ENCODE measurements around the gene MCHR1. TPM values are rescaled to one million over a fixed set of nuclear protein-coding genes. Genes with fewer than 3 reads are reported as not detected.
A peak's percentile ranks its signal among the peaks of the same experiment; 100 is the strongest.

Gene MCHR1
- polyA plus RNA-seq, 1 donor from 2014 or later, result 2.6 TPM

DNA sequence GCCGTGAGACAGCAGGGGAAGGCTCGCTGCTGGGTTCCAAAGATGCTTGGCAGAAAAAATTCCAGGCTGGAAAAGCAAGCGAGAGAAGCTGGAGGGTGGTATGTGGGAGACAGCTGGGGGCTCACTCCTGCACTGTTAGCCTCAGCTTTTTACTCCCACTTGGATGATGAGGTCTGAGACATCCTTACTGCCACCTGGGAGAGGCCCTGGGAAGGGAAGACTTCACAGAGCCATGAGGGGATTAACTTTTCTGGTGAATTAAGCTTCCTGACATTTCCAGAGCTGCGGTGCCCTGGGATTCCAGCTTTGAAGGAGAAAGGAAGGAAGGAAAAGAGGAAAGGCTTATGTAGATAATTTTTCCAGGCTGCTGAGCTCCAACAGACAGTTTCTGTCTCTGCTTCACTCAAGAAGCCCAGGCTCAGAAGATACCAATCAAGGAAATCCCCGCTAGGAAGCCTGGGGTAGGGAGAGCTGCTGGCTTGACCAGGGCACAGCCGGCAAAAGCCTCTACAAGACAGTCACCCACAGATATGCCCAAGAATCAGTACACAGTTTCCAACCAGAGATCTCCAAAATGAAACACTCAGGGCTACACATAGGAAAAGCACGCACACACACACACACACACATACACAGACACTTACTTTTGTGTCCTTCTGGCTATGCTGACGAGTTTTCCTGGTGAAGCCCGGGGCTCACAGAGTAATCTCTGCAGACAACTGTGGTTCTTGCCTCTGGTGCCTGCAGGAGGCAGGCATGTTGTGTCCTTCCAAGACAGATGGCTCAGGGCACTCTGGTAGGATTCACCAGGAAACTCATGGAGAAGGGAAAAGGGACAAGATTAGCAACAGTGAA lies 907 bp downstream of the MCHR1 start:
- no peaks in the 10 kb centered on the region for H3K79me2 ChIP-seq (replicated peaks; ENCODE audit: insufficient read depth, low read length)
- H3K9me3 ChIP-seq (ENCODE audit: low read length), result no peaks in the 10 kb centered on the region
- H3K9ac ChIP-seq (ENCODE audit: low read length), result peak overlapping the region; percentile 59
- peak overlapping the region; percentile 63 for H3K4me3 ChIP-seq (ENCODE audit: low read length)
- no peak overlapping the region for H2AFZ ChIP-seq (ENCODE audit: low read depth, low read length)
- peak overlapping the region; percentile 49 for H3K4me2 ChIP-seq (ENCODE audit: low read length)
- H3K36me3 ChIP-seq (ENCODE audit: insufficient read depth, low read length), result no peaks in the 10 kb centered on the region
- H3K27me3 ChIP-seq (ENCODE audit: insufficient read depth, low read depth, low read length), result no peaks in the 10 kb centered on the region
- peak overlapping the region; percentile 45 for H3K27ac ChIP-seq (ENCODE audit: low read length)
- no peaks in the 10 kb centered on the region for H4K20me1 ChIP-seq (ENCODE audit: insufficient read depth)
- TF ChIP-seq, protein P1, sequence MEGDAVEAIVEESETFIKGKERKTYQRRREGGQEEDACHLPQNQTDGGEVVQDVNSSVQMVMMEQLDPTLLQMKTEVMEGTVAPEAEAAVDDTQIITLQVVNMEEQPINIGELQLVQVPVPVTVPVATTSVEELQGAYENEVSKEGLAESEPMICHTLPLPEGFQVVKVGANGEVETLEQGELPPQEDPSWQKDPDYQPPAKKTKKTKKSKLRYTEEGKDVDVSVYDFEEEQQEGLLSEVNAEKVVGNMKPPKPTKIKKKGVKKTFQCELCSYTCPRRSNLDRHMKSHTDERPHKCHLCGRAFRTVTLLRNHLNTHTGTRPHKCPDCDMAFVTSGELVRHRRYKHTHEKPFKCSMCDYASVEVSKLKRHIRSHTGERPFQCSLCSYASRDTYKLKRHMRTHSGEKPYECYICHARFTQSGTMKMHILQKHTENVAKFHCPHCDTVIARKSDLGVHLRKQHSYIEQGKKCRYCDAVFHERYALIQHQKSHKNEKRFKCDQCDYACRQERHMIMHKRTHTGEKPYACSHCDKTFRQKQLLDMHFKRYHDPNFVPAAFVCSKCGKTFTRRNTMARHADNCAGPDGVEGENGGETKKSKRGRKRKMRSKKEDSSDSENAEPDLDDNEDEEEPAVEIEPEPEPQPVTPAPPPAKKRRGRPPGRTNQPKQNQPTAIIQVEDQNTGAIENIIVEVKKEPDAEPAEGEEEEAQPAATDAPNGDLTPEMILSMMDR (IDR thresholded peaks at IDR 0.05; ENCODE audit: poor library complexity, severe bottlenecking), result peak; percentile 25
- TF ChIP-seq REST (IDR thresholded peaks at IDR 0.05; ENCODE audit: borderline replicate concordance), result peak; percentile 85
- TF ChIP-seq EP300 (conservative IDR thresholded peaks at IDR 0.05; ENCODE audit: poor library complexity, severe bottlenecking), result no peak
- peak; percentile 17 for TF ChIP-seq RAD21 (conservative IDR thresholded peaks at IDR 0.05)
- no peaks in the 10 kb centered on the region for H3F3A ChIP-seq (ENCODE audit: insufficient read depth, low read length, poor library complexity, severe bottlenecking)
- H3K9me2 ChIP-seq (ENCODE audit: insufficient read depth, low read length), result no peaks in the 10 kb centered on the region

DNA sequence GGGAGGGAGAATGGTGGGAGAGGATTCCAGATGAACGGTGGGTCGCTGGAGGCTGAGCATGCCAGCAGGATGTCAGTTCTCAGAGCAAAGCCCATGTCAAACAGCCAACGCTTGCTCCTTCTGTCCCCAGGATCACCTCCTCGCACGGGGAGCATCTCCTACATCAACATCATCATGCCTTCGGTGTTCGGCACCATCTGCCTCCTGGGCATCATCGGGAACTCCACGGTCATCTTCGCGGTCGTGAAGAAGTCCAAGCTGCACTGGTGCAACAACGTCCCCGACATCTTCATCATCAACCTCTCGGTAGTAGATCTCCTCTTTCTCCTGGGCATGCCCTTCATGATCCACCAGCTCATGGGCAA lies 1.5 kb downstream of the MCHR1 start:
- Histone ChIP-seq H3K4me2 (ENCODE audit: low read length) (no peak overlapping the region), H4K20me1 (ENCODE audit: insufficient read depth) (no peaks in the 10 kb centered on the region), H3K9me3 (ENCODE audit: low read length) (no peaks in the 10 kb centered on the region), H3K27me3 (ENCODE audit: insufficient read depth, low read depth, low read length) (no peaks in the 10 kb centered on the region), H3K79me2 (replicated peaks; ENCODE audit: insufficient read depth, low read length) (no peaks in the 10 kb centered on the region), H3K27ac (ENCODE audit: low read length) (no peak overlapping the region), H3K4me3 (ENCODE audit: low read length) (peak overlapping the region; percentile 63), H3K9me2 (ENCODE audit: insufficient read depth, low read length) (no peaks in the 10 kb centered on the region), H2AFZ (ENCODE audit: low read depth, low read length) (no peak overlapping the region), H3K36me3 (ENCODE audit: insufficient read depth, low read length) (no peaks in the 10 kb centered on the region), H3F3A (ENCODE audit: insufficient read depth, low read length, poor library complexity, severe bottlenecking) (no peaks in the 10 kb centered on the region), H3K9ac (ENCODE audit: low read length) (no peak overlapping the region)
- TF ChIP-seq EP300 (conservative IDR thresholded peaks at IDR 0.05; ENCODE audit: poor library complexity, severe bottlenecking), result no peak

DNA sequence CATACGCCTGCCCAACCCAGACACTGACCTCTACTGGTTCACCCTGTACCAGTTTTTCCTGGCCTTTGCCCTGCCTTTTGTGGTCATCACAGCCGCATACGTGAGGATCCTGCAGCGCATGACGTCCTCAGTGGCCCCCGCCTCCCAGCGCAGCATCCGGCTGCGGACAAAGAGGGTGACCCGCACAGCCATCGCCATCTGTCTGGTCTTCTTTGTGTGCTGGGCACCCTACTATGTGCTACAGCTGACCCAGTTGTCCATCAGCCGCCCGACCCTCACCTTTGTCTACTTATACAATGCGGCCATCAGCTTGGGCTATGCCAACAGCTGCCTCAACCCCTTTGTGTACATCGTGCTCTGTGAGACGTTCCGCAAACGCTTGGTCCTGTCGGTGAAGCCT lies 2.2 kb downstream of the MCHR1 start:
- H3K4me3 ChIP-seq (ENCODE audit: low read length), result no peak overlapping the region
- H3K9me2 ChIP-seq (ENCODE audit: insufficient read depth, low read length), result no peaks in the 10 kb centered on the region
- H3K9me3 ChIP-seq (ENCODE audit: low read length), result no peaks in the 10 kb centered on the region
- no peaks in the 10 kb centered on the region for H3K79me2 ChIP-seq (replicated peaks; ENCODE audit: insufficient read depth, low read length)
- no peaks in the 10 kb centered on the region for H3F3A ChIP-seq (ENCODE audit: insufficient read depth, low read length, poor library complexity, severe bottlenecking)
- H3K9ac ChIP-seq (ENCODE audit: low read length), result no peak overlapping the region
- H4K20me1 ChIP-seq (ENCODE audit: insufficient read depth), result no peaks in the 10 kb centered on the region
- H3K27ac ChIP-seq (ENCODE audit: low read length), result no peak overlapping the region
- no peak overlapping the region for H3K4me2 ChIP-seq (ENCODE audit: low read length)
- H2AFZ ChIP-seq (ENCODE audit: low read depth, low read length), result no peak overlapping the region
- no peaks in the 10 kb centered on the region for H3K27me3 ChIP-seq (ENCODE audit: insufficient read depth, low read depth, low read length)
- H3K36me3 ChIP-seq (ENCODE audit: insufficient read depth, low read length), result no peaks in the 10 kb centered on the region
- TF ChIP-seq EZH2 (IDR thresholded peaks at IDR 0.05; ENCODE audit: borderline replicate concordance, insufficient read depth, low read length, poor library complexity, severe bottlenecking), result no peak
- TF ChIP-seq, protein P1 (IDR thresholded peaks at IDR 0.05; ENCODE audit: poor library complexity, severe bottlenecking), result no peak
- no peak for TF ChIP-seq SMC3 (conservative IDR thresholded peaks at IDR 0.05; ENCODE audit: poor library complexity)
- TF ChIP-seq RAD21 (conservative IDR thresholded peaks at IDR 0.05), result no peak

Measured in neural cell (in vitro differentiated cells).